ACHN (cell line): ENCODE data around the gene C16orf86.

ENCODE experiments used
- DNase-seq: peaks from one replicate; pipeline ENCODE4 v3.0.0-alpha.2; 2015
- in situ Hi-C: cut with HindIII; loops from 2 replicates; pipeline ENCODE4 v1.10.0; 2017; ENCODE audit warnings: low sequenced_read_pairs, low pct_ligation_motif_present, low pct_unique_long_range_greater_than_20kb

Gene C16orf86, protein sequence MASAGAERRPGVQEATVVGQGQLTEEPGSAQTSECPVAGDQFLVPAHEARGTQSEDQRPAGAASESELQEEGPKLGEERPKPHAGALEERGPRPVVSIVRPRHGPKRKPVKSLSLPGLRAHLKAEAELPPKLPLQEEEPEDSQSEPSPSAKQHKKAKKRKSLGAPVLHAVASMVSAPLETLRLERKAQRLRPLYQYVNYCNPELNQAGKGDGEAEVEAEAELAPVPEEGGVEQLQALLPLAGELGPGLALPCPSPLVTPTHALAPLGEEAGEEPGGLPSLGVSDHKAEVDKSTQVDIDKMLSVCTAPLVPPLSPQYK

DNA sequence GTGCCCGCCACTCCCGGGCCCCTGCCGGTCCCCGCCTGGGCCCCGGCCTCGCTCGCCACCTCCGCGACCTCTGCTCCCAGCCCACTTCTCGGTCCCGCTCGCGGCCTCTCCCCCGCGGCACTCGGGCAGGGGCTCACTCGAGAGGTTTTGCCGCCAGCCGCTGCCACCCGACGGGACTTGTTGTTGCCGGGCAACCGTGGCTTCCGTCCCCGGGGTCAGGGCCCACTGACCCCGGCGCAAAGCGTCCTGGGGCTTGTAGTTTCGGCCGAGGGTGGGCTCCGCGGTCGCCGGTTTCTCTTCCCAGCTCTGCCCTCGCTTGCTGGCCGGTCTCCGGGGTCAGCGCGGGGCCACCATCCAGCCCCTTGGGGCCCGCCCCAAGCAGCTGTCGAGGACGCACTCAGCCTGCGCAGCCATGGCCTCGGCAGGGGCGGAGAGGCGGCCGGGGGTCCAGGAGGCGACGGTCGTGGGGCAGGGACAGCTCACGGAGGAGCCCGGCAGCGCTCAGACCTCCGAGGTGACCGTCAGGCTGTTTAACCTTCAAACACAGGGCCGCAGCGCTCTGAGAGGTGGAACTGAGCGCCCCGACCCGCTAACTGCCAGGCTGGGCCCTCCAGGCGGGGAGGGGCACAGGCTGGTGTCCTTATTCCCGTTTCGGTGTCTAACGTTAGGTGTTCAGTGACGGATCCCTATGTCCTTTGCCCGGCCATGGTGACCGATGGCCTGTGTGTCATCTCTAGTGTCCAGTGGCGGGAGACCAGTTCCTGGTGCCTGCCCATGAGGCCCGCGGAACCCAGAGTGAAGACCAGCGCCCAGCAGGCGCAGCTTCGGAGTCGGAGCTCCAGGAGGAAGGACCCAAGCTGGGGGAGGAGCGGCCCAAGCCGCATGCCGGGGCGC lies at the start of gene C16orf86, which contains the start of gene ENKD1:
TSS of gene C16orf86 (plus strand) at position 256 of the 894 bp plus-strand sequence. CDS start at position 413, 157 bp downstream.
TSS of gene ENKD1 (minus strand) at position 192 of the 894 bp plus-strand sequence. CDS start 308 bp downstream, outside the sequence.
- peak; percentile 82 for DNase-seq
- in situ Hi-C loops = no loop called here

DNA sequence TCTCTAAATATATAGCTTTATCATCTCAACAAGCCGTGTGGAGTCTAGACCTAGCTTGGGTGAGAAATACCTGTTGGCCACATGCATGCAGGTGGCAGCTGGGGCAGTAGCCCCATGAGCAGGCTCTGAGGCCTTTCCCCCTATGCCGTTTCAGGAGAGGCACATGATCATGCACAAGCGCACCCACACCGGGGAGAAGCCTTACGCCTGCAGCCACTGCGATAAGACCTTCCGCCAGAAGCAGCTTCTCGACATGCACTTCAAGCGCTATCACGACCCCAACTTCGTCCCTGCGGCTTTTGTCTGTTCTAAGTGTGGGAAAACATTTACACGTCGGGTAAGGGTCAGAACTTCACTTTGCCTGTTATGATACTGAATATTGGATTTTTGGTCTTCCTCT lies 38.4 kb upstream of the C16orf86 start:
- in situ Hi-C loops = no loop called here
- DNase-seq = no peak

DNA sequence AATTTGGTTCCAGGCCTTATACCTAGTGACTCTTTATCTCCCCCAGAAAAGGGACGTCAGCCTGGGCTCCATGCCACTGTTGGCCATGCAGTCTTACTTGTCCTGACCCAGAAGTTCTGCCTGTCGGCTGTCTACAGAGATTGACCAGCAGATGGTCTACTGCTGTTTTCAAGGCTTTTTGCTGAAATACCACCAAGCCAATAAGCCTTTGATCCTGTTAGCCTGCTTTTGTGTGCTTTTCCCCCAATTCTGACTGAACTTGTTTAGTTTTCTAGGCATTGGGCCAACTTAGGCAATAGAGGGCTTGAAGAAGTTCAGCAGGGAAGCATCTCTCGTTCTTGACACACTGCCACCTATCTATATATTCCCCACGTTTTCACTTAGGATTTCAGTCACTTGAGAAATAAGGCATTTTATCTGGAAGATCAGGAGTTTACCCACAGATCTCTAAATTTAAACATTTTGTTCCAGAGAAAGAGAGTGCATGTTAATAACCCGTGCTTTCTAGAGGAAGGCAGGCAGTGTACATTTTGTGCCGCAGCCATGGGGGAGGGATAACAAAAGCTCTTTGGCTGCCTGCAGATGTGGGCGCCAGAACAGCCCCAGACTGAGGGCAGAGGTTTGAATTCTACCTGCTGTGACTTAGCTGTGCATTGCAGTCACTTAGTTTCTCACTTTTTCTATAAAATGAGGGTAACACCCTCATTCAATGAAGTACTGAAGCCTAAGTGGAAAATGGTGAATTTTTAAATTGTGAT lies 34.0 kb upstream of the C16orf86 start:
- DNase-seq = no peak
- in situ Hi-C loops = no loop called here

DNA sequence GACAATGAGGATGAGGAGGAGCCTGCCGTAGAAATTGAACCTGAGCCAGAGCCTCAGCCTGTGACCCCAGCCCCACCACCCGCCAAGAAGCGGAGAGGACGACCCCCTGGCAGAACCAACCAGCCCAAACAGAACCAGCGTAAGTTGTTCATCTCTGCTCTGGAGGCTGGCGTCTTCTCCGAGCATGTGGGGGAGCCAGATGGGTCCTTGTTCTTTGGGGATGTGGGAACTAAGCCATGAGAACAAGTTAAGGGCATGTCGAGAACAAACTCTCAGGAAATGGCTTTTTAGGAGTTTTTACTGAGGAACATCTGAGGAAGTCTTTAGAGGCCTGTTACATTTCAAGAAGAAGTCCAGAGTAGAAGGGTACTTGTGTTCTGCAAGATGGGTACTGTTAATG lies 29.9 kb upstream of the C16orf86 start:
- in situ Hi-C loops = no loop called here
- no peak for DNase-seq

DNA sequence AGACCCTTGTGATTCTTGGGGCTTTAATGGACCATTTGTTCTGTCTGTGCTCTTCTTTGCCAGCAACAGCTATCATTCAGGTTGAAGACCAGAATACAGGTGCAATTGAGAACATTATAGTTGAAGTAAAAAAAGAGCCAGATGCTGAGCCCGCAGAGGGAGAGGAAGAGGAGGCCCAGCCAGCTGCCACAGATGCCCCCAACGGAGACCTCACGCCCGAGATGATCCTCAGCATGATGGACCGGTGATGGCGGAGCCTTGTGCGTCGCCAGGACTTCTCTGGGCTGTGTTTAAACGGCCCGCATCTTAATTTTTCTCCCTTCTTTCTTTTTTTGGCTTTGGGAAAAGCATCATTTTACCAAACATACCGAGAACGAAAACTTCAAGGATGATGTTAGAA lies 29.0 kb upstream of the C16orf86 start:
- in situ Hi-C loops = no loop called here

DNA sequence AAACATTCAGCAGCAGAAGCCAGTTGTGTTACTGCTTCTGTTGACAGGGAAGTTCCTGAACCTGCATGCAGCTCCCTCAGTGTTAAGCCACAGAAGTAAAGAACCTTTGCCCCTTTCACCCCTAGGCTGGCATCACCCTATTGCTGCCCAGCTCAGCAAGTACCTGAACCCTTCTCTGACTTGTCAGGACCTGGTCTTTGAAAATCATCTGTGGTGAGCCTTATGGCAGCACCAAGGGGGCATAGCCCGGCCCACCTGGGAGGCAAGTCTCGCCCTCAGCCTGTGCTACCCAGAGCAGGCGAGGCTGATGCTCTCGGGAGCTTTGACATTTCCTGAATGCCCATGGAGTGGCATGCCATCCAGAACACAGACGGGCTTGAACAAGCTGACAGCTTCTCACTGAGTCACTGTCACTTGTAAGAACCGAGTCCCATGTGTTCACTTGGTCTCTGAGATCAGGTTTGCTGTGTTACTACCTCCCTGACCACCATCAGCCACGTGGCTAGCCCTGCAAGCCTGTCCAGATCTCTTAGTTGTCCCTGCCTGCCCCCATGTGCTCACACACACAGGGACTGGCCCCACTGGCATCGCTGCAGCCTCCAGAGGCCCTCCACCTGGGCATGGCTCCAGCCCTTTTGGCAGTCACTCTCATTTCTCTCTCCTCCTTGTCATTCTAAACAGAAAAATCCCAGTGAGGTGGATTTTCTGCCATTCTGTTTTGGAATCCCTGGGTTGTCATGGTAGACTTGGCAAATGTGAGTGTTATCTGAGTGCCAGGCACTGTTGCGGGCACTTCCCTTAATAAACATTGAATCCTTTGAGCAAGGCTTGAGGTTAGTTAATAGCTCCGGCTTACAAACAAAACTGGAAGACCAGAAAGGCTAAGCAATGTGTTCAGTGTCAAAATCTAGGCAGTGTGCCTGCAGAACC lies 24.6 kb upstream of the C16orf86 start:
- DNase-seq = no peak
- in situ Hi-C loops = no loop called here

More for the DNA sequence above, 29.0 kb upstream of the C16orf86 start:
- no peak for DNase-seq

DNA sequence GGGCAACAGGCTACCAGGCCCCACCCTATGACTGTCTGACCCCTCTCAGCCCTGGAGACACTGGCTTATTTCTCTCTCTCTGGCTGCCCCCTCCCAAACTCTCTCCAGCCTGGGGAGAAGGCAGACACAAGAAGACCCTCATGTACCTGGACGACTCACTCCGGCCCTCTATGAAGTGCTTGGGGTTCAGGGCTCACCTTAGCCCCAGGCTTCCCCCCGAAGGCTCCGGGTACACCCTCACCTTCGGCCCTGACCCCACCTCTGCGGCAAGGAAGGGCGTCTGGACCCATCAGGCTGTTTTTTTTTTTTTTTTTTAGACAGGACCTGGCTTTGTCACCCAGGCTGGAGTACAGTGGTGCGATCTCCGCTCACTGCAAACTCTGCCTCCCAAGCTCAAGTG lies 22.6 kb upstream of the C16orf86 start:
- in situ Hi-C loops = no loop called here
- DNase-seq = no peak

DNA sequence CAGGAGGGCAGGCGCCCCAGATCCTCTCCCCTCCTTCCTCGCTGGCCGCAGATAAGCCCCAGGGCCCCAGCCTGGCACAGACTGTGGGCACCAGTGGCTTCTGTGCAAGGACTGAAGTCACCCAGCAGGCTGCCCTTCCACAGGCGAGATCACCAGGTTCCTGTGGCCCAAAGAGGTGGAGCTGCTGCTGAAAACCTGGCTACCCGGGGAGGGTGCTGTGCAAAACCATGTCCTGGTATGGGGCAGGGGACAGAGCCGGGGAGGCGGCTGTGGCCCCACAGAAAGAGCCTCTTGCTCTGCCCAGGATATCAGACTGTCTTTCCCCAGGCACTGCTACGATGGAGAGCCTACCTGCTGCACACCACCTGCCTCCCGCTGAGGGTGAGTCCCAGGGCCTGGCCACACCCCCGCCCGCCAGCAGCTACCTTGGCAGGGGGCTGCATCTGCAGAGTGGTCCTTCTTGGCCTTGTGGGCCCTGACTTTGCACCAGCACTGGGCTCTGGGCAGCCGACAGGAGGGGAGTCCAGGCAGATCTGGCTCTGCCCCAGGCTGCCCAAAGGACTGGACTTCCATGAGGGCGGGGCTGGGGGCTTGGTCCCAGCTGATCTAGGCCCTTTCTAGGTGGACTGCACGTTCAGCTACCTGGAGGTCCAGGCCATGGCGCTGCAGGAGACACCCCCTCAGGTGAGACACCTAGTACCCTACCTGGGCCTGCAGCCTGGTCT lies 21.1 kb upstream of the C16orf86 start:
- in situ Hi-C loops = no loop called here

DNA sequence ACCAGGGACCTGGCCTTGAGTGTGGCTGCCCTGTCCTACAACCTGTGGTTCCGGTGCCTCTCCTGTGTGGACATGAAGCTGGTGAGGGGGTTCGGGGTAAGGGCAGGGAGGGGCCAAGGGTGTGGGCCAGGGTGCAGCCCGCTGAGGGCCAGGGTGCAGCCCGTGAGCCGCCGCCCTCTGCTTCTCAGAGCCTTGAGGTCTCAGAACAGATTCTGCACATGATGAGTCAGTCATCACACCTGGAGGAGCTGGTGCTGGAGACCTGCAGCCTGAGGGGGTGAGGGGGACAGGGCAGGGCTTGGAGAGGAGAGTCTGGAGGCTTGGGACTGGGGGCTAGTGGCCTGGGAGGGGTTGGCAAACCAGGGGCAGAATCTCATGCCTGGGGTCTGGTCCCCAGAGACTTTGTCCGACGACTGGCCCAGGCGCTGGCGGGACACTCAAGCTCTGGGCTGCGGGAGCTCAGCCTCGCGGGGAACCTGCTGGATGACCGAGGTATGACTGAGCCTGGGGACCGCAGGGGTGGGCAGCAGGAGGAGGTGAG lies 19.4 kb upstream of the C16orf86 start:
- in situ Hi-C loops = no loop called here
- no peak for DNase-seq

More for the DNA sequence above, 21.1 kb upstream of the C16orf86 start:
- no peak for DNase-seq

DNA sequence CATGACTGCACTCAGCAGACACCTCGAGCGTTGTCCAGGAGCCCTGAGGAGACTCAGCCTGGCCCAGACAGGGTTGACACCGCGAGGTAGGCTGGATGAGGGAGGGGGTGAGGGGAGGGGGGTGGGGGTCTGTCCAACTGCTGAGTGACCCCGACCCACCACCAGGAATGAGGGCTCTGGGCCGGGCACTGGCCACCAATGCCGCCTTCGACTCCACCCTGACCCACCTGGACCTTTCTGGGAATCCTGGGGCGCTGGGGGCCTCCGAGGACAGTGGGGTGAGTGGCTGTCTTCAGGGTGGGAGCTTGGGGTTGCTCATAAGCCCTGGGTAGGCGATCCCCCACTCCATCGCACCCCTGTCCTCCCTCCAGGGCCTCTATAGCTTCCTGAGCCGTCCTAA lies 18.9 kb upstream of the C16orf86 start:
- in situ Hi-C loops = no loop called here
- DNase-seq = no peak

DNA sequence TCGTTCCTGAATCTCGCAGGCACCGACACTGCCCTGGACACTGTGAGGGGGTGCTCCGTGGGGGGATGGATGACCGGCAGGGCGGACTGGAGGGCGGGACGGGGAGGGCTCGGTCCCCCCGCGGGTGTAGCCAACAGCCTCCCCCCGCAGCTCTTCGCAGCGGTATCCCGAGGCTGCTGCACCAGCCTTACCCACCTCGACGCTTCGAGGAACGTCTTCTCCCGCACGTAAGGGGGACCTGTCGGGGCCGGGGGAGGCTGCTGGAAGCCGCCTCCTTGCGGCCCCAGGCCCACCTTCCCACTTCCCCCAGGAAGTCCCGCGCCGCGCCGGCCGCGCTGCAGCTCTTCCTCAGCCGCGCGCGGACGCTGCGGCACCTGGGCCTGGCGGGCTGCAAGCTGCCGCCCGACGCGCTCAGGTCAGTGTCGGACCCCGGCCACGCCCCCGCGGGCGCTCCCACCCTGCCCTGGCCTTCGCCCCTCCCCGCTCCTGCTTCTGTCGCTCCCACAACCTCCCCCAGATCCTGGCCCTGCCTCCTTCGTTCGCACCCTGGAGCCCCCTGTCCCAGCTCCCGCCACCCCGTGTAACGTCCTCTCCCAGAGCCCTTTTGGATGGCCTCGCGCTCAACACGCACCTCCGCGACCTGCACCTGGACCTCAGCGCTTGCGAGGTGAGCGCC lies 18.4 kb upstream of the C16orf86 start:
- in situ Hi-C loops = no loop called here
- DNase-seq = no peak

DNA sequence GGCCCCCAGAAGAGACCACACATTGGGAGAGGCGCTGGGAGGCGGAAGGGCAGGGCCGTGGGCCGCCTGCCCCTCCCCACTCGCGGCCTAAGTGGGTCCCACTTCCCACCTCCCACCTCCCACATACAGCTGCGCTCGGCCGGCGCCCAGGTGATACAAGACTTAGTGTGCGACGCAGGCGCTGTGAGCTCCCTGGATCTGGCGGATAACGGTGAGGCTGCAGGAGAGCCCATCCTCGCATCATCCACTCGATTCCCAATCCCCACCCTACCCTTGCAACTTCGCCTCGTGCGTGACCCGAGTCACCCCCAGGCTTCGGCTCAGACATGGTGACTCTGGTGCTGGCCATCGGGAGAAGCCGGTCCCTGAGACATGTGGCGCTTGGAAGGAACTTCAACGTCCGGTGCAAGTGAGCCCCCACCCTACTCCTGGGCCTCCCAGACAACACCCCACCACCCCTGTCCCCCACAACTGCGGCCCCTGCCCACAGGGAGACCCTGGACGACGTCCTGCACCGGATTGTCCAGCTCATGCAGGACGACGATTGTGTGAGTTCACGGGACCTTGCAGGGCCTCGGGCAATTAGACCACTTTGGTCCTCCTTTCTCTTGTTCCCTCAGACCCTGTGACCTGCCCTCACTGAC lies 17.7 kb upstream of the C16orf86 start:
- no peak for DNase-seq
- in situ Hi-C loops = no loop called here

DNA sequence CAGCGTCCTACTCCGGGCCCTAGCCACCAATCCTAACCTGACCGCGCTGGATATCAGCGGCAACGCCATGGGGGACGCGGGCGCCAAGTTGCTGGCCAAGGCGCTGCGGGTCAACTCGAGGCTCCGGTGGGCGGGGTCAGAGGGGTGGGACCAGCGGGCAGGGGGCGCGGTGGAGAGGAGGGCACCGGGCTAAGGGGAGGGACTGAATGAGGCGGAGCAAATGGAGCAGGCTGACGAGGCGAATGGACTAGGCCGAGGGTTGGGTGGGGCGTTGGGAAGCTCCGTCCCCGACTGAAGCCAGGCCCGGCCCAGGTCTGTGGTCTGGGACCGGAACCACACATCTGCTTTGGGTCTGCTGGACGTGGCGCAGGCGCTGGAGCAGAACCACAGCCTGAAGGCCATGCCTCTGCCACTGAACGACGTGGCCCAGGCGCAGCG lies 17.1 kb upstream of the C16orf86 start:
- in situ Hi-C loops = no loop called here
- peak; percentile 21 for DNase-seq

DNA sequence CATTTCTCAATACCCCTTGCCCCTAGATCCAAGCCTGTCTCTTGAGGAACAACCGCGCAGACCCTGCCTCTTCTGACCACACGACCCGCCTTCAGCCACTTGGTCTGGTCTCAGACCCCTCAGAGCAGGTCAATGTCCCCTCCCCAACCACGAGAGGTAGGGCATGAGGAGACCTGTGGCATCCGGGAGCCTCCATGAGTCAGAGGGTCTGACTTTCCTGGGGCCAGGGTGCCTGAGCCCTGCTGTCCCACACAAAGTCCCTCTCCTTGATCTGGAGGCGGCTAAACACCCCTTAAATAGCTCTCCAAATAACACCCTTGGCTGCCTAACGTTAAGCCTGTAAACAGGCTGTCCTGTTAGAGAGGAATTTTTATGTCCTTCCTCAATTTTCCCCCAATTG lies 16.6 kb upstream of the C16orf86 start:
- no peak for DNase-seq
- in situ Hi-C loops = no loop called here

DNA sequence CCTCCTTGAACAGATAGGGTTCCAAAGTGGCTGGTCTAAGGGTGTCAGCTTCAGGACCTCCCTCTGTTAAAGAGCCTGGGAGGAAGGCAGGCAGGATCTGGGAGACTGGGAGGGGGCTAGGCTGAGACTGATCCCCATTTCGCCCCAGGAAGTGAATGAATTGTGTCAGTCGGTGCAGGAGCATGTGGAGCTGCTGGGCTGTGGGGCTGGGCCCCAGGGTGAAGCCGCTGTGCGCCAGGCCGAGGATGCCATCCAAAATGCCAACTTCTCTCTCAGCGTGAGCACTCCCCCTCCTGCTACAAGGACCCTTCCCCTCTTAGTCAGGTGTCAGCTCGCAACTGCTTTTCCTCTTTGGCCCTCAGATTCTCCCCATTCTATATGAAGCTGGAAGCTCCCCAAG lies 15.6 kb upstream of the C16orf86 start:
- in situ Hi-C loops = no loop called here
- no peak for DNase-seq

DNA sequence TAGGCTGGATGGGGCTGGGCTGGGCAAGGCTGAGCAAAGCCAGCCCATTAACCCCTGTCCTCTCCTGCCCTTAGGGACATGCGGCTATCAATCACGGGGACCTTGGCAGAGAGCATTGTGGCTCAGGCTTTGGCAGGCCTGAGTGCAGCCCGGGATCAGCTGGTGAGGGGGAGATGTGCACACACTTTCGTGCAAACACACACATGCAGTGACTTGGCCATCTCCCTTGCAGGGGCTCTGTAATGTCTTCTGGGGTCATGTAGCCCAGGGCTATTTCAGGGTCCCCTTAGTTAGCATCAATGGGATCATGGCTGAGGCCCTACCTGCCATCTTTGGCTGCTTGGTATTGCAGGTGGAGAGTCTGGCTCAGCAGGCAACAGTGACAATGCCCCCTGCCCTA lies 14.8 kb upstream of the C16orf86 start:
- no peak for DNase-seq
- in situ Hi-C loops = no loop called here
